Sigmoid colon (tissue), 7 donors: ENCODE results near the gene BRIP1. TPM values are rescaled to one million over a fixed set of nuclear protein-coding genes. Genes with fewer than 3 reads are reported as not detected.
"Not testable (repeated sequence)": the region's sequence is repeated elsewhere in the genome, so short reads cannot be mapped to it uniquely, and the experiment has no call there.

Experiments used
- DNase-seq: peaks from one replicate; pipeline ENCODE4 v3.0.0-alpha.2; 2019
- H3K27ac ChIP-seq, 4 donors: fragments of 200-600 bp; sonication (generic); one replicate each; pipeline ENCODE4 v1.5.1; 2016 to 2019; ENCODE audit warnings: mild to moderate bottlenecking in 1 of 4
- H3K27me3 ChIP-seq, 3 donors: fragments of 200-600 bp; sonication (generic); one replicate each; pipeline ENCODE4 v1.5.1; 2019; ENCODE audit warnings: mild to moderate bottlenecking in 1 of 3
- H3K36me3 ChIP-seq, 4 donors: fragments of 200-600 bp; sonication (generic); one replicate each; pipeline ENCODE4 v1.5.1; 2016 to 2019
- H3K4me1 ChIP-seq, 4 donors: fragments of 200-600 bp; sonication (generic); one replicate each; pipeline ENCODE4 v1.5.1; 2017 to 2019
- H3K4me3 ChIP-seq, 4 donors: fragments of 200-600 bp; sonication (generic); one replicate each; pipeline ENCODE4 v1.5.1; 2017 to 2019; ENCODE audit warnings: mild to moderate bottlenecking in 2 of 4, moderate library complexity in 1 of 4
- H3K9me3 ChIP-seq, 4 donors: fragments of 200-600 bp in 3 of 4; sonication (generic) in 3 of 4; one replicate each; pipeline versions ENCODE4 v1.5.1 to v1.6.1; 2013 to 2019
- EP300 ChIP-seq, 4 donors: sonication (generic); formaldehyde crosslinking; IDR thresholded peaks; one replicate each; pipeline ENCODE4 v1.6.1; 2017; ENCODE audit warnings: antibody characterized with exemption in 4 of 4
- POLR2A ChIP-seq, 2 donors: fragments of 450-650 bp; IDR thresholded peaks; one replicate each; pipeline ENCODE4 v1.6.1; 2016; ENCODE audit warnings: antibody characterized with exemption in 2 of 2, mild to moderate bottlenecking in 2 of 2, moderate library complexity in 2 of 2
- POLR2AphosphoS5 ChIP-seq, 4 donors: sonication (generic); formaldehyde crosslinking; IDR thresholded peaks; one replicate each; pipeline ENCODE4 v1.6.1; 2017; ENCODE audit warnings: antibody characterized with exemption in 4 of 4
- WGBS, 2 donors: extraction: QIAGEN DNeasy Blood & Tissue Kit; methylation state at CpG; one replicate each; pipeline ENCODE4 v1.1.7; 2013; 5-methylcytosine and 5-hydroxymethylcytosine counted together
- intact Hi-C: fragments of 100-400 bp; cut with DNase I; formaldehyde crosslinking; loops from one replicate; pipeline ENCODE4 v1.15.1; 2023
- polyA plus RNA-seq, 3 donors: library from polyadenylated mRNA; stranded (reverse); fragments of 200-250 nt; gene quantifications; one replicate each; pipeline ENCODE4 v1.2.3, GENCODE V29; 2013
- total RNA-seq, 4 donors: library from RNA; depleted of rRNA; stranded (reverse); fragments of >200 nt; gene quantifications; one replicate each; pipeline ENCODE4 v1.1.0, GENCODE V29; 2016
- TF ChIP-seq, protein P1 (sequence below), 4 experiments: fragments of 450-650 bp in 3 of 4; fragments of 200-600 bp in 1 of 4; IDR thresholded peaks; one replicate each; pipeline ENCODE4 v1.5.1; 2016 to 2019; ENCODE audit warnings: antibody characterized with exemption in 4 of 4, mild to moderate bottlenecking in 3 of 4, moderate library complexity in 2 of 4
- donor health status: healthy with polysubstance abuse.
- donor health status: Bipolar disorder and iron deficiency.
- donor health status: healthy.

BRIP1 gene
- total and polyA plus RNA-seq, 7 donors: under 0.01 to 1.5 (median 0.41) TPM; not detected in 1

DNA sequence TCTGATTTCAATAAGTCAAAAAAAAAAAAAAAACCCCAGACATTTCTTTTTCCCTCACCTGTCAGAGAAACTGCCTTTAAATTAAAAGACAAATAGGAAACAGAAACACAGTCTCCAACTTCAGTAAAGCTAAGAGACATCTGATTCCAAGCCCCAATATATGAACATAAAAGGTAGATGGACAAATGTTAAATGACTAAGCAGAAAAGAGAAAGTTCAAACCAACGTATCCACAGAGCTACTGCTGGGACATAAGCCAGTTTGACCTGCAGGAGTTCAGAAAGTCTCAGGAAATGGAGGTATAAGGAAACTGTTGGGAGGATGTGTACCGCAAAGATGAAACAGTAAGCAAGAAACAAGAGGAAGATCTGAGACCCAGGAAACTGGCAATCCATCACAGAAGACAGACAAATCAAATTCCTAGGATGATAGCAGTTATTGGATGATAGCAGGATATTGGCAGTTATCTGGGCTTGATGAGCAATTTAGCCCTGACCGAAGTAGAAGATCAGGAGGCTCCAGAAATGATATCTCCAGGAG lies 135.0 kb downstream of the BRIP1 start:
- Histone ChIP-seq H3K36me3 (no peaks in the 10 kb centered on the region), H3K27me3 (no peaks in the 10 kb centered on the region), H3K4me1 (no peaks in the 10 kb centered on the region), H3K27ac (no peak overlapping the region), H3K9me3 (no peaks in the 10 kb centered on the region), H3K4me3 (no peak overlapping the region)
- no peak for TF ChIP-seq POLR2AphosphoS5 (IDR thresholded peaks at IDR 0.05)
- TF ChIP-seq POLR2A (IDR thresholded peaks at IDR 0.05): no peak
- TF ChIP-seq, protein P1, sequence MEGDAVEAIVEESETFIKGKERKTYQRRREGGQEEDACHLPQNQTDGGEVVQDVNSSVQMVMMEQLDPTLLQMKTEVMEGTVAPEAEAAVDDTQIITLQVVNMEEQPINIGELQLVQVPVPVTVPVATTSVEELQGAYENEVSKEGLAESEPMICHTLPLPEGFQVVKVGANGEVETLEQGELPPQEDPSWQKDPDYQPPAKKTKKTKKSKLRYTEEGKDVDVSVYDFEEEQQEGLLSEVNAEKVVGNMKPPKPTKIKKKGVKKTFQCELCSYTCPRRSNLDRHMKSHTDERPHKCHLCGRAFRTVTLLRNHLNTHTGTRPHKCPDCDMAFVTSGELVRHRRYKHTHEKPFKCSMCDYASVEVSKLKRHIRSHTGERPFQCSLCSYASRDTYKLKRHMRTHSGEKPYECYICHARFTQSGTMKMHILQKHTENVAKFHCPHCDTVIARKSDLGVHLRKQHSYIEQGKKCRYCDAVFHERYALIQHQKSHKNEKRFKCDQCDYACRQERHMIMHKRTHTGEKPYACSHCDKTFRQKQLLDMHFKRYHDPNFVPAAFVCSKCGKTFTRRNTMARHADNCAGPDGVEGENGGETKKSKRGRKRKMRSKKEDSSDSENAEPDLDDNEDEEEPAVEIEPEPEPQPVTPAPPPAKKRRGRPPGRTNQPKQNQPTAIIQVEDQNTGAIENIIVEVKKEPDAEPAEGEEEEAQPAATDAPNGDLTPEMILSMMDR (IDR thresholded peaks at IDR 0.05): no peak
- TF ChIP-seq EP300 (IDR thresholded peaks at IDR 0.05): no peak
- intact Hi-C loops: no loop called here
- DNase-seq: no peak
- 92% methylated on average over 3 of the region's 3 CpGs for WGBS, 2 donors

DNA sequence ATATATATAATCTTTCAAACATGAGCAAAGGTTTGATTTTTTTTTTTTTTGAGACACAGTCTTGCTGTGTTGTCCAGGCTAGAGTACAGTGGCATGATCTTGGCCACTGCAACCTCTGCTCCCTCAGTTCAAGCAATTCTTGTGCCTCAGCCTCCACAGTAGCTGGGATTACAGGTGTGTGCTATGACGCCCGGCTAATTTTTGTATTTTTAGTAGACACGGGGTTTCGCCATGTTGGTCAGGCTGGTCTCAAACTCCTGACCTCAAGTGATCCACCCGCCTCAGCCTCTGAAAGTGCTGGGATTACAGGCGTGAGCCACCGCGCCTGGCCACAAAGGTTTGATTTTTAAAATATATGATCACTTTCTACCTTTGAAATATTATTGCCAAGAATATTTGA lies 135.5 kb downstream of the BRIP1 start:
- H3K27me3 ChIP-seq, H3K36me3 ChIP-seq, H3K4me1 ChIP-seq, H3K4me3 ChIP-seq, DNase-seq, H3K9me3 ChIP-seq, H3K27ac ChIP-seq, intact Hi-C loops: not testable (repeated sequence)
- 98 to 99% methylated on average over 8 of the region's 8 CpGs for WGBS, 2 donors

DNA sequence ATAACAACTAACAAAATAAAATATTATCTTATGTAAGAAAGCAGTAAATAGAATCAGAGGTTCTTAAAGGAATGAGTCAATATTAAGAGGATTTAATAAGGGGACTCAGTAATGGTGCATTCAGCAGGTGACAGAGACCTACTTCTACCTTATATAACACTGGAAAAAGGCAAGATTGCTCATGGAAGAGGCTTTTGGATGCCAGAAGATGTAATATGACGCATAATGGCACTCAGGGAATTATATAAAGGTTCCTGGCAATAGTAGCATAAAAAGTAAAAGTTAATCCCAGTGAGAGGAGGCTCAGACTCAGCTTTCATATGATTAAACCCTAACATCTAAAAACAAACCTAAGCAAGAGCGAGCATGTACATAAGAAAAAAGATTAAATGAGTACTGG lies 136.4 kb downstream of the BRIP1 start:
- H3K9me3 ChIP-seq: no peaks in the 10 kb centered on the region
- WGBS, 2 donors: 96 to 98% methylated on average over 2 of the region's 2 CpGs
- intact Hi-C loops: no loop called here

DNA sequence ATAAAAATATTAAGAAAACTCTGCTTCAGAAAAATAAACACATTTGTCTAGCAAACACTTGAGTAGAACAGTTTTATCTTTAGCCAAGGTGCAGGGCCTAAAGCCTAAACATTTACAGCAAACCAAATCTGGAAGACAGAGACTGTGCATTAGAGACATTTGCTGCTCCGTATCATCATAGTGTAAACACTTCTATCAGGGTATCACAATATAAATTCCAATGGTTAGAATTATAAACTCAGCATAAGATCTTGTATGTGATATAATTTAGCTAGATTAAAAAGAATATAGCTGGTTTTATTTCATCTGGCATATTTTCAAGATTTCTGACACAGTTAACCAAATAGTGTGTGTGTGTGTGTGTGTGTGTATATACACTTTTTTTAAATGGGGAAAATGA lies 138.6 kb downstream of the BRIP1 start:
- H3K36me3 ChIP-seq: no peaks in the 10 kb centered on the region
- TF ChIP-seq, protein P1 (IDR thresholded peaks at IDR 0.05): no peak
- TF ChIP-seq POLR2AphosphoS5 (IDR thresholded peaks at IDR 0.05) (no peak), POLR2A (IDR thresholded peaks at IDR 0.05) (no peak)
- H3K4me1 ChIP-seq: no peaks in the 10 kb centered on the region
- H3K27ac ChIP-seq: no peak overlapping the region
- no peaks in the 10 kb centered on the region for H3K27me3 ChIP-seq
- intact Hi-C loops: no loop called here
- 80 to 88% methylated on average over 1 of the region's 1 CpG for WGBS, 2 donors
- H3K9me3 ChIP-seq: no peaks in the 10 kb centered on the region
- no peak overlapping the region for H3K4me3 ChIP-seq
- DNase-seq: no peak

More for the DNA sequence above, 136.4 kb downstream of the BRIP1 start:
- Histone ChIP-seq H3K4me3 (no peak overlapping the region), H3K27me3 (no peaks in the 10 kb centered on the region), H3K27ac (no peak overlapping the region), H3K4me1 (no peaks in the 10 kb centered on the region), H3K36me3 (no peaks in the 10 kb centered on the region)
- DNase-seq: no peak
- TF ChIP-seq, protein P1 (IDR thresholded peaks at IDR 0.05): no peak
- TF ChIP-seq POLR2A (IDR thresholded peaks at IDR 0.05) (no peak), POLR2AphosphoS5 (IDR thresholded peaks at IDR 0.05) (no peak), EP300 (IDR thresholded peaks at IDR 0.05) (no peak)

DNA sequence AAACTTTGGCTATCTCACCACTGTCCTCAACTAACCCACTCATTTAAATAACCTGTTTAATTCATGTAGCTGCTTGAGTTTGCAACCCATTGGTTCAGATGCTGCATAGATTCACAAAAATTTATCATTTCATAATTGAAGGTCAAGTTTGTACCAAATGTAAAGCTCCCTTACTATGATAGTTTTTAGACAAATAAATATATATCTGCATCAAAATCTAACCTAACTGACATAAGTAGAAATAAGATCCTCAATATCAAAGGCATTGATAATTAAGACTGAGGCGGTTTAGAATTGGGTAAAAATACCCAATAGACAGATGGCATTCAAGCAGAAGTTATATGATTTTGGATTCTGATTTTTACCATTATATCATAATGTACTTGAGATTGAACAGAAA lies 139.4 kb downstream of the BRIP1 start:
- intact Hi-C loops: no loop called here
- 96 to 99% methylated on average over 1 of the region's 1 CpG for WGBS, 2 donors
- no peak for DNase-seq
- Histone ChIP-seq H3K9me3 (no peaks in the 10 kb centered on the region), H3K27me3 (no peaks in the 10 kb centered on the region), H3K36me3 (no peaks in the 10 kb centered on the region), H3K4me3 (no peak overlapping the region), H3K27ac (no peak overlapping the region), H3K4me1 (no peaks in the 10 kb centered on the region)
- TF ChIP-seq, protein P1 (IDR thresholded peaks at IDR 0.05): no peak
- TF ChIP-seq POLR2A (IDR thresholded peaks at IDR 0.05) (no peak), POLR2AphosphoS5 (IDR thresholded peaks at IDR 0.05) (no peak), EP300 (IDR thresholded peaks at IDR 0.05) (no peak)
